HepG2 (cell line): ENCODE data around the gene PITPNM2. TPM values are rescaled to one million over a fixed set of nuclear protein-coding genes. Genes with fewer than 3 reads are reported as not detected.

Experiments used
- BATF2 ChIP-seq: sonication (generic); formaldehyde crosslinking; IDR thresholded peaks from 2 replicates; pipeline ENCODE4 v1.8.0; 2022; ENCODE audit warnings: mild to moderate bottlenecking, missing genetic modification reagents, moderate library complexity
- CHCHD3 ChIP-seq: sonication (generic); formaldehyde crosslinking; IDR thresholded peaks from 2 replicates; pipeline ENCODE4 v1.8.0; 2022; ENCODE audit warnings: mild to moderate bottlenecking, missing genetic modification reagents, moderate library complexity
- ESRRA ChIP-seq: sonication (generic); formaldehyde crosslinking; IDR thresholded peaks from 2 replicates; pipeline ENCODE4 v1.5.1; 2020; ENCODE audit warnings: mild to moderate bottlenecking, low read depth, missing genetic modification reagents
- FOXC1 ChIP-seq: sonication (generic); formaldehyde crosslinking; IDR thresholded peaks from 2 replicates; pipeline ENCODE4 v1.8.0; 2022; ENCODE audit warnings: mild to moderate bottlenecking, missing genetic modification reagents, borderline replicate concordance
- GRHL1 ChIP-seq: sonication (generic); formaldehyde crosslinking; conservative IDR thresholded peaks from 2 replicates; pipeline ENCODE4 v1.8.0; 2022; ENCODE audit warnings: missing genetic modification reagents
- GTF2F1 ChIP-seq: fragments of 150-350 bp; IDR thresholded peaks from 2 replicates; pipeline ENCODE4 v1.6.1; 2014; ENCODE audit warnings: low read length
- HMGXB4 ChIP-seq, 2 experiments: sonication (generic) in 1 of 2; formaldehyde crosslinking in 1 of 2; IDR thresholded peaks; 2 replicates each; pipeline versions ENCODE4 v1.4.0 to v1.6.1; 2018 to 2020; ENCODE audit warnings: missing genetic modification reagents in 2 of 2, borderline replicate concordance in 1 of 2, low read depth in 1 of 2, mild to moderate bottlenecking in 1 of 2, missing biosample characterization in 1 of 2
- IRF2 ChIP-seq: IDR thresholded peaks from 2 replicates; pipeline ENCODE4 v1.6.1; 2018; ENCODE audit warnings: missing genetic modification reagents, missing compliant biosample characterization
- MXI1 ChIP-seq: IDR thresholded peaks from 3 replicates; pipeline ENCODE4 v1.6.1; 2012; ENCODE audit warnings: low read depth, low read length, inconsistent platforms, borderline replicate concordance
- RAD21 ChIP-seq: fragments of 450-650 bp; formaldehyde crosslinking; IDR thresholded peaks from 2 replicates; pipeline ENCODE4 v1.5.0; 2020; ENCODE audit warnings: mild to moderate bottlenecking
- RBFOX2 ChIP-seq: fragments of 200-400 bp; formaldehyde crosslinking; IDR thresholded peaks from 2 replicates; pipeline ENCODE4 v1.6.1; 2017; ENCODE audit warnings: low read depth, mild to moderate bottlenecking, low read length
- SKI ChIP-seq: fragments of 450-650 bp; IDR thresholded peaks from one replicate; pipeline ENCODE4 v1.6.1; 2018; ENCODE audit warnings: mild to moderate bottlenecking; ENCODE audit not compliant: partially characterized antibody
- SP4 ChIP-seq: sonication (generic); formaldehyde crosslinking; IDR thresholded peaks from 2 replicates; pipeline ENCODE4 v1.8.1; 2023; ENCODE audit warnings: mild to moderate bottlenecking, missing genetic modification reagents
- TAF1 ChIP-seq: sonication (generic); formaldehyde crosslinking; IDR thresholded peaks from 2 replicates; pipeline ENCODE4 v1.4.0; 2020; ENCODE audit warnings: missing genetic modification reagents
- TEAD2 ChIP-seq: sonication (generic); formaldehyde crosslinking; IDR thresholded peaks from 2 replicates; pipeline ENCODE4 v1.9.0; 2021; ENCODE audit warnings: missing genetic modification reagents
- THAP11 ChIP-seq: IDR thresholded peaks from 2 replicates; pipeline ENCODE4 v1.6.1; 2016; ENCODE audit warnings: missing biosample characterization, missing genetic modification reagents
- YEATS4 ChIP-seq: sonication (generic); formaldehyde crosslinking; IDR thresholded peaks from 2 replicates; pipeline ENCODE4 v1.4.0; 2020; ENCODE audit warnings: missing genetic modification reagents, borderline replicate concordance
- ZBTB14 ChIP-seq: sonication (generic); formaldehyde crosslinking; IDR thresholded peaks from 2 replicates; pipeline ENCODE4 v1.4.0; 2020; ENCODE audit warnings: missing genetic modification reagents
- ZNF343 ChIP-seq: sonication (generic); formaldehyde crosslinking; IDR thresholded peaks from 2 replicates; pipeline ENCODE4 v1.4.0; 2020; ENCODE audit warnings: mild to moderate bottlenecking, missing genetic modification reagents
- ZNF570 ChIP-seq: sonication (generic); formaldehyde crosslinking; IDR thresholded peaks from 2 replicates; pipeline ENCODE4 v1.4.0; 2020; ENCODE audit warnings: mild to moderate bottlenecking, missing genetic modification reagents, borderline replicate concordance
- ZNF589 ChIP-seq: sonication (generic); formaldehyde crosslinking; conservative IDR thresholded peaks from 2 replicates; pipeline ENCODE4 v1.8.0; 2022; ENCODE audit warnings: mild to moderate bottlenecking, moderate library complexity, missing genetic modification reagents
- ZNF891 ChIP-seq: sonication (generic); formaldehyde crosslinking; IDR thresholded peaks from 2 replicates; pipeline ENCODE4 v1.5.0; 2020; ENCODE audit warnings: mild to moderate bottlenecking, missing genetic modification reagents
- polyA plus RNA-seq, 8 experiments: library from polyadenylated mRNA; depleted of rRNA in 3 of 8; stranded (reverse) in 7 of 8; unstranded in 1 of 8; fragments of >200 nt; fragmentation: Illumina TruSeq in 4 of 8; extraction: Trizol in 4 of 8; gene quantifications; 2 replicates each; pipeline versions ENCODE4 v1.2.1 to v1.2.3, GENCODE V29; 2011 to 2016; ENCODE audit warnings: low read depth in 4 of 8, missing spikeins in 1 of 8, mixed read lengths in 1 of 8; ENCODE audit not compliant: insufficient read depth in 1 of 8
- total RNA-seq, 5 experiments: library from RNA; depleted of rRNA; stranded (reverse); fragments of >200 nt; fragmentation: Illumina TruSeq; extraction: Trizol; gene quantifications; 2 replicates each; pipeline ENCODE4 v1.2.3, GENCODE V29; 2016; ENCODE audit warnings: low read depth in 1 of 5

The PITPNM2 gene
- total and polyA plus RNA-seq, 2 of the 13 experiments (the other 11 are each of a cell fraction or from before 2014, with no cell fraction given) = 4.2 to 5.3 TPM

- TF ChIP-seq RAD21 (CRISPR knock-in tag) = peak; percentile 57; the same call in 1 of the 2 replicates
- TF ChIP-seq MXI1 = 0 out of 3 replicates have a peak, but pooled peaks have one; percentile 2
- TF ChIP-seq ZNF891 (CRISPR knock-in tag) = peak; percentile 47; the same call in 1 of the 2 replicates
- TF ChIP-seq TEAD2 (CRISPR knock-in tag) = no peak
- TF ChIP-seq CHCHD3 (CRISPR knock-in tag) = no peak
- 0 out of 2 replicates have a peak, but pooled peaks have one; percentile 37 for TF ChIP-seq ZNF589 (CRISPR knock-in tag)
- no peak for TF ChIP-seq GTF2F1
- TF ChIP-seq TAF1 = no peak
- TF ChIP-seq IRF2 = no peak
- TF ChIP-seq YEATS4 (CRISPR knock-in tag) = no peak; the same call in 1 of the 2 replicates
- no peak for TF ChIP-seq SKI
- no peak for TF ChIP-seq GRHL1 (CRISPR knock-in tag)
- no peak for TF ChIP-seq ZNF570
- 0 out of 2 replicates have a peak, but pooled peaks have one; percentile 55 for TF ChIP-seq FOXC1
- no peak for TF ChIP-seq THAP11 (CRISPR knock-in tag)
- TF ChIP-seq SP4 = no peak; the same call in 1 of the 2 replicates
- 0 out of 4 replicates have a peak, but pooled peaks of 1 of the 2 experiments have one; percentile 35 for TF ChIP-seq HMGXB4 (CRISPR knock-in tag; IDR thresholded peaks at IDR 0.05; ENCODE audit: borderline replicate concordance in 1 of 2, low read depth in 1 of 2)
- TF ChIP-seq RBFOX2 = peak; percentile 54; the same call in 1 of the 2 replicates
- TF ChIP-seq BATF2 (CRISPR knock-in tag) = 0 out of 2 replicates have a peak, but pooled peaks have one; percentile 45
- TF ChIP-seq ZBTB14 (CRISPR knock-in tag) = peak; percentile 34; the same call in 1 of the 2 replicates
- TF ChIP-seq ESRRA (CRISPR knock-in tag) = no peak
- TF ChIP-seq ZNF343 (CRISPR knock-in tag) = no peak
These were observed at the start of gene PITPNM2 (continued) for GRCh38 chr12:123150744-123151456.
